Tibial nerve (tissue), 4 donors: ENCODE data around the gene PTPN14. TPM values are rescaled to one million over a fixed set of nuclear protein-coding genes. Genes with fewer than 3 reads are reported as not detected.
A peak's percentile ranks its signal among the peaks of the same experiment; 100 is the strongest.

ENCODE experiments used
- DNase-seq, 2 donors: peaks; one replicate each; pipeline ENCODE4 v3.0.0-alpha.2; 2019; ENCODE audit warnings: low spot score in 2 of 2
- H3K27ac ChIP-seq, 4 donors: fragments of 200-600 bp; sonication (generic) in 3 of 4; one replicate each; pipeline ENCODE4 v1.5.1; 2017 to 2019; ENCODE audit warnings: mild to moderate bottlenecking in 1 of 4
- H3K27me3 ChIP-seq, 2 donors: fragments of 200-600 bp; sonication (generic) in 1 of 2; one replicate each; pipeline versions ENCODE4 v1.5.1 to v1.6.0; 2017 to 2019
- H3K36me3 ChIP-seq, 3 donors: fragments of 200-600 bp; sonication (generic); one replicate each; pipeline ENCODE4 v1.5.1; 2018 to 2019
- H3K4me1 ChIP-seq, 4 donors: fragments of 200-600 bp; sonication (generic) in 3 of 4; one replicate each; pipeline ENCODE4 v1.5.1; 2017 to 2019
- H3K4me3 ChIP-seq, 4 donors: fragments of 200-600 bp; sonication (generic) in 3 of 4; one replicate each; pipeline ENCODE4 v1.5.1; 2017 to 2019; ENCODE audit warnings: mild to moderate bottlenecking in 1 of 4, moderate library complexity in 1 of 4
- H3K9me3 ChIP-seq, 4 donors: fragments of 200-600 bp; sonication (generic) in 3 of 4; one replicate each; pipeline ENCODE4 v1.5.1; 2017 to 2019
- CTCF ChIP-seq, 5 experiments: fragments of 200-600 bp in 3 of 5; fragments of 450-650 bp in 2 of 5; sonication (generic) in 3 of 5; IDR thresholded peaks; one replicate each; pipeline ENCODE4 v1.5.1; 2016 to 2019; ENCODE audit warnings: antibody characterized with exemption in 5 of 5, mild to moderate bottlenecking in 3 of 5, moderate library complexity in 2 of 5
- EP300 ChIP-seq, 2 donors: sonication (generic); formaldehyde crosslinking; IDR thresholded peaks; one replicate each; pipeline ENCODE4 v1.6.1; 2017; ENCODE audit warnings: antibody characterized with exemption in 2 of 2, mild to moderate bottlenecking in 1 of 2
- POLR2A ChIP-seq, 2 donors: fragments of 450-650 bp; IDR thresholded peaks; one replicate each; pipeline ENCODE4 v1.6.1; 2017; ENCODE audit warnings: antibody characterized with exemption in 2 of 2, mild to moderate bottlenecking in 2 of 2, moderate library complexity in 2 of 2
- WGBS, 2 donors: methylation state at CpG; one replicate each; pipeline ENCODE4 v1.1.5; 2018; 5-methylcytosine and 5-hydroxymethylcytosine counted together
- total RNA-seq, 4 donors: library from RNA; depleted of rRNA; stranded (reverse); fragments of >200 nt; gene quantifications; one replicate each; pipeline ENCODE4 v1.1.0, GENCODE V29; 2016

PTPN14 gene
- total RNA-seq, 4 donors from 2014 or later = 25.8 to 47.4 (median 38.2) TPM

DNA sequence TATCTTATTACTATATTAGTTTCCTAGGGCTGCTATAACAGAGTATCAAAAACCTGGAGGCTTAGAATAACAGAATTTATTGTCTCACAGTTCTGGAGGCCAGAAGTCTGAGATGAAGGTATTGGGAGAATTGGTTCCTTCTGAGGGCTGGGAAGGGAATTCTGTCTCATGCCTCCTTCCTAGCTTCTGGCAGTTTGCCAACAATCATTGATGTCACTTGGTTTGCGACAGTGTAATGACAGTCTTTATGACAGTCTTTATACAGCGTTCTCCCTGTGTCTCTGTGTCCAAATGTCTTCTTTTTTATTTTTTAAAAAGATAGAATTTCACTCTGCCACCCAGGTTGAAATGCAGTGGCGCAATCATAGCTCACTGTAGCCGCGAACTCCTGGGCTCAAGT, 35.8 kb upstream of the PTPN14 start:
- no peak for TF ChIP-seq POLR2A (IDR thresholded peaks at IDR 0.05)
- TF ChIP-seq CTCF (IDR thresholded peaks at IDR 0.05) = no peak
- TF ChIP-seq EP300 (IDR thresholded peaks at IDR 0.05) = no peak
- no peak for DNase-seq
- WGBS, 2 donors = 66 to 76% methylated on average over 5 of the region's 5 CpGs
- Histone ChIP-seq H3K4me1 (peaks cover 0 to 3% (median 0%) of the 10 kb centered on the region in 4 donors), H3K27me3 (no peaks in the 10 kb centered on the region), H3K9me3 (no peaks in the 10 kb centered on the region), H3K4me3 (no peak overlapping the region), H3K36me3 (no peaks in the 10 kb centered on the region), H3K27ac (no peak overlapping the region)

DNA sequence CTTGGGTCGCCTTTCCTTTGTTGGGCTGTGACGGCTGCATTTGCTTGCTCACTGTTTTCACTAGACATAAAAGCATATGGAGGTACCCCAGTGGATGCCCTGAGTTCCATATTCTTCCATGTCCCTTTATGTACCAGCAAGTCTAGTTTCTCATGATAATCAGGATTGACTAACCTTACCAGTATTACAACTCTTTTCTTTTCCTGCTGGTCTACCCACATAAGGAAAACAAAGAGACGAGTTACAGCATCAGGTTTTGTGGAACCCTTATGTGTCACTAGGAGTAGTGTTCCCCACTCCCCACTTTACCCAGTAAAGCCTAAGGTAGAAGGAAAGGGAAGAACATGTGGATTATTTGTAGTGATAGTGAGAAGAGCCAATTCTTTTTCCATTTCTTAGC, 35.2 kb upstream of the PTPN14 start:
- H3K27me3 ChIP-seq = no peaks in the 10 kb centered on the region
- 89 to 91% methylated on average over 3 of the region's 3 CpGs for WGBS, 2 donors
- peaks cover 0 to 3% (median 0%) of the 10 kb centered on the region in 4 donors for H3K4me1 ChIP-seq
- H3K4me3 ChIP-seq = no peak overlapping the region
- TF ChIP-seq CTCF (IDR thresholded peaks at IDR 0.05) (no peak), EP300 (IDR thresholded peaks at IDR 0.05) (no peak), POLR2A (IDR thresholded peaks at IDR 0.05) (no peak)
- no peak for DNase-seq
- no peaks in the 10 kb centered on the region for H3K36me3 ChIP-seq
- no peak overlapping the region for H3K27ac ChIP-seq
- H3K9me3 ChIP-seq = no peaks in the 10 kb centered on the region

- peaks cover 0 to 3% (median 0%) of the 10 kb centered on the region in 4 donors for H3K4me1 ChIP-seq
- TF ChIP-seq EP300 (IDR thresholded peaks at IDR 0.05) (no peak), CTCF (IDR thresholded peaks at IDR 0.05) (peak; percentile 29 to 76 (median 61))
- H3K9me3 ChIP-seq = no peaks in the 10 kb centered on the region
- no peak overlapping the region for H3K4me3 ChIP-seq
- H3K36me3 ChIP-seq = no peaks in the 10 kb centered on the region
- no peak for DNase-seq
- 20 to 26% methylated on average over 1 of the region's 1 CpG for WGBS, 2 donors
- H3K27ac ChIP-seq = no peak overlapping the region
- no peaks in the 10 kb centered on the region for H3K27me3 ChIP-seq
These were observed 33.7 kb upstream of the PTPN14 start for GRCh38 chr1:214584805-214585766.

DNA sequence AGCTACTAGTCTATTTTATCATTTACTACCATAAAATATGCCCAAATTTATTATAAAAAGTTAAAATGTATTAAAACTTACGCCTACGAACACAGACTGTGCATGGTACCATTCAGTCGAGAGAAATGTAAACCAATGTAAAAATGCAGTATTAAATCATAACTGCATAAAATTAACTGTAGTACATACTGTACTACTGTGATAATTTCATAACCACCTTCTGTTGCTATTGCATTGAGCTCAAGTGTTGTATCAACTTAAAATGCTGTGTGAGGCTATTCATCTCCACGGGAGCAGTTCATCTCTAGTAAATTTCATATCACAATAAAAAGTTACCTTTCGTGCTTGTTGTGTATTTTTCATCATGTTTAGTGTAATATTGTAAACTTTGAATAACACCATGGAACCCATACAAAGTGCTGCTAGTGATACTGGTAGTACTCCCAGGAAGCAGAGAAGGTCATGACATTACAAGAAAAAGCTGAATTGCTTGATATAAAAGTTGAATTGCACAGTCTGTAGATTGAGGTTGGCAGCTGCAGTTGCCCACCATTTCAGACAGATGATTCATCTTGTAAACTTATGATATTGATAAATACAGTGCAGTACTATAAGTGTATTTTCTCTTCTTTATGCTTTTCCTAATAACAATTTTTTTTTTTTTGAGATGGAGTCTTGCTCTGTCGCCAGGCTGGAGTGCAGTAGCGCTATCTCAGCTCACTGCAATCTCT, 32.6 kb upstream of the PTPN14 start:
- TF ChIP-seq EP300 (IDR thresholded peaks at IDR 0.05) = no peak
- TF ChIP-seq CTCF (IDR thresholded peaks at IDR 0.05) = no peak
- WGBS, 2 donors = 77 to 84% methylated on average over 7 of the region's 7 CpGs
- Histone ChIP-seq H3K4me1 (peaks cover 0 to 3% (median 0%) of the 10 kb centered on the region in 4 donors), H3K9me3 (no peaks in the 10 kb centered on the region), H3K27me3 (no peaks in the 10 kb centered on the region), H3K36me3 (no peaks in the 10 kb centered on the region), H3K4me3 (no peak overlapping the region), H3K27ac (no peak overlapping the region)
- DNase-seq = no peak

- 85 to 87% methylated on average over 6 of the region's 6 CpGs for WGBS, 2 donors
These were observed 31.7 kb upstream of the PTPN14 start for GRCh38 chr1:214583113-214583512.

More at GRCh38 chr1:214583113-214583512, 31.7 kb upstream of the PTPN14 start:
- no peaks in the 10 kb centered on the region for H3K36me3 ChIP-seq
- H3K27ac ChIP-seq = no peak overlapping the region
- H3K4me1 ChIP-seq = peaks cover 0 to 3% (median 0%) of the 10 kb centered on the region in 4 donors
- H3K27me3 ChIP-seq = no peaks in the 10 kb centered on the region
- no peak overlapping the region for H3K4me3 ChIP-seq
- no peaks in the 10 kb centered on the region for H3K9me3 ChIP-seq
- TF ChIP-seq CTCF (IDR thresholded peaks at IDR 0.05) (no peak), POLR2A (IDR thresholded peaks at IDR 0.05) (no peak), EP300 (IDR thresholded peaks at IDR 0.05) (no peak)
- DNase-seq = no peak
